Measurements from ENCODE around the gene CNIH2. TPM values are rescaled to one million over a fixed set of nuclear protein-coding genes. Genes with fewer than 3 reads are reported as not detected.

CNIH2 gene
- total RNA-seq, 2 donors from 2014 or later: 1.1 to 1.2 TPM

- intact Hi-C loops (cut with DNase I, micrococcal nuclease): no loop called here
- DNase-seq: no peak
- no peak for ATAC-seq
These were observed 43.6 kb downstream of the CNIH2 start for GRCh38 chr11:66321606-66322005.

- ATAC-seq: no peak
These were observed 44.9 kb downstream of the CNIH2 start for GRCh38 chr11:66322732-66323427.

GRCh38 chr11:66323684-66324083, 45.7 kb downstream of the CNIH2 start:
- intact Hi-C loops (cut with DNase I, micrococcal nuclease): no loop called here
- ATAC-seq: no peak
- DNase-seq: no peak

More at GRCh38 chr11:66322732-66323427, 44.9 kb downstream of the CNIH2 start:
- intact Hi-C loops (cut with DNase I, micrococcal nuclease): no loop called here
- DNase-seq: no peak

- ATAC-seq: no peak
- intact Hi-C loops (cut with DNase I, micrococcal nuclease): no loop called here
- DNase-seq: no peak
These were observed 46.7 kb downstream of the CNIH2 start for GRCh38 chr11:66324664-66325063.

- no peak for DNase-seq
- intact Hi-C loops (cut with DNase I, micrococcal nuclease): no loop called here
These were observed 47.3 kb downstream of the CNIH2 start for GRCh38 chr11:66325263-66325671.

GRCh38 chr11:66326261-66327111, 48.5 kb downstream of the CNIH2 start:
- DNase-seq (peak in 1 of 2 donors; percentile 19), ATAC-seq (no peak)
- intact Hi-C loops (cut with DNase I, micrococcal nuclease): no loop called here

More at GRCh38 chr11:66325263-66325671, 47.3 kb downstream of the CNIH2 start:
- ATAC-seq: no peak

GRCh38 chr11:66327171-66328030, 49.4 kb downstream of the CNIH2 start:
- no peak for ATAC-seq
- no peak for DNase-seq
- intact Hi-C loops (cut with DNase I, micrococcal nuclease): no loop called here

- peak; percentile 76 for ATAC-seq
- intact Hi-C loops (cut with DNase I, micrococcal nuclease): no loop called here
- DNase-seq: peak in 1 of 2 donors; percentile 34
These were observed 50.0 kb downstream of the CNIH2 start for GRCh38 chr11:66328031-66328301.

- DNase-seq (peak in 1 of 2 donors; percentile 81), ATAC-seq (peak; percentile 80)
- intact Hi-C loops (cut with DNase I, micrococcal nuclease): no loop called here
These were observed 50.5 kb downstream of the CNIH2 start for GRCh38 chr11:66328302-66329144.

GRCh38 chr11:66329165-66329673, 51.2 kb downstream of the CNIH2 start:
- DNase-seq (no peak), ATAC-seq (no peak)
- intact Hi-C loops (cut with DNase I, micrococcal nuclease): no loop called here

- intact Hi-C loops (cut with DNase I, micrococcal nuclease): no loop called here
- ATAC-seq (no peak), DNase-seq (no peak)
These were observed 53.0 kb downstream of the CNIH2 start for GRCh38 chr11:66330931-66331330.

GRCh38 chr11:66331542-66332370, 53.8 kb downstream of the CNIH2 start:
- intact Hi-C loops (cut with DNase I, micrococcal nuclease): no loop called here
- no peak for ATAC-seq
- DNase-seq: no peak

- no peak for ATAC-seq
- no peak for DNase-seq
- intact Hi-C loops (cut with DNase I, micrococcal nuclease): no loop called here
These were observed 54.6 kb downstream of the CNIH2 start for GRCh38 chr11:66332371-66333219.

GRCh38 chr11:66333220-66333877, 55.4 kb downstream of the CNIH2 start:
- no peak for ATAC-seq
- no peak for DNase-seq
- intact Hi-C loops (cut with DNase I, micrococcal nuclease): no loop called here
